Tibial nerve (tissue), 4 donors: ENCODE results near the gene BACH2.

Experiments used
- CTCF ChIP-seq, 5 experiments: fragments of 200-600 bp in 3 of 5; fragments of 450-650 bp in 2 of 5; sonication (generic) in 3 of 5; IDR thresholded peaks; one replicate each; pipeline ENCODE4 v1.5.1; 2016 to 2019; ENCODE audit warnings: antibody characterized with exemption in 5 of 5, mild to moderate bottlenecking in 3 of 5, moderate library complexity in 2 of 5
- EP300 ChIP-seq, 2 donors: sonication (generic); formaldehyde crosslinking; IDR thresholded peaks; one replicate each; pipeline ENCODE4 v1.6.1; 2017; ENCODE audit warnings: antibody characterized with exemption in 2 of 2, mild to moderate bottlenecking in 1 of 2
- POLR2A ChIP-seq, 2 donors: fragments of 450-650 bp; IDR thresholded peaks; one replicate each; pipeline ENCODE4 v1.6.1; 2017; ENCODE audit warnings: antibody characterized with exemption in 2 of 2, mild to moderate bottlenecking in 2 of 2, moderate library complexity in 2 of 2

GRCh38 chr6:90062051-90062450, 234.6 kb downstream of the BACH2 start:
- no peak for TF ChIP-seq CTCF (IDR thresholded peaks at IDR 0.05)
- TF ChIP-seq POLR2A (IDR thresholded peaks at IDR 0.05), result no peak
- TF ChIP-seq EP300 (IDR thresholded peaks at IDR 0.05), result no peak
